Measurements from ENCODE around the gene DLG2.

Gene DLG2

DNA sequence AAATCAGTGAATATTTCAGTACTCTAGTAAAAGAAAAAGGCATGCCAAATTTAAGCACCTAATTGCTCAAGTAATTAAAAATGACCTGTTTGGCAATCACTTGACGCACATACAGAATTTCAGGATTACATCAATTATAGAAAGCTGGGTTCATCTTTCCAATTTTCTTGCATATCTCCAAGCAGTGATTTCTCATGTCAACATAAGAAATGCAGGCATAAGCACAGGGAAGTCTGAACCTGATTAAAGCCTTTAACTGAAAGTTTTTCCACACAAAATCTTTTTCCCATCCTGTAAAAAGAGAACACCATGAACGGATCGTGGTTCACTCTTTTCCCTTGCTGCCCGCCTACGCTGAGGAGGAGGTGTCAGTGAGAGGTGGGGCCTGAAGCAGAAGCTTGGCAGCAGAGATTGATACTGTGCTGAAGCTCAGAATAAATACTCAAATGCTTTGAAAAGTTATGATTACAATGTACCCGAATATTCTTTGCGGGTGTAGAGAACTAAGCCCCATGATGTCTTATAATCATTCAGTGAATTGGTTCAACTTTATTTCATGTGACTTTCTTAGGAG, 1636.9 kb downstream of the DLG2 start:
- no peak for DNase-seq (ENCODE audit: low read depth)

DNA sequence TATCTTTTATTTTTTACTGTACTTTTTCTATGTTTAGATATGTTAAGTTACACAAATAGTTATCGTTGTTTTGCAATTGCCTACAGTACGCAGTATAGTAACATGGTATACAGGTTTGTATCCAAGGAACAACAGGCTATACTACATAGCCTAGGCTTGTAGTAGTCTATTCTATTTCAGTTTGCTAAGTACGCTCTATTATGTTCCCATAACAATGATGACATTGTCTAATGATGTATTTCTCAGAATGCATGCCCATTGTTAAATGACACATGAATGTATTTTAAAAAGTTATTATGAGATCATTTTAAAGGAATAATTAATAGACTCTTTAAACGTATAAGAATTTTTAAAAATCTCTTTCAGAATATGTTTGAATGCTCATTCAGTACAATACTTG, 1644.3 kb downstream of the DLG2 start:
- DNase-seq (ENCODE audit: low read depth): no peak

DNA sequence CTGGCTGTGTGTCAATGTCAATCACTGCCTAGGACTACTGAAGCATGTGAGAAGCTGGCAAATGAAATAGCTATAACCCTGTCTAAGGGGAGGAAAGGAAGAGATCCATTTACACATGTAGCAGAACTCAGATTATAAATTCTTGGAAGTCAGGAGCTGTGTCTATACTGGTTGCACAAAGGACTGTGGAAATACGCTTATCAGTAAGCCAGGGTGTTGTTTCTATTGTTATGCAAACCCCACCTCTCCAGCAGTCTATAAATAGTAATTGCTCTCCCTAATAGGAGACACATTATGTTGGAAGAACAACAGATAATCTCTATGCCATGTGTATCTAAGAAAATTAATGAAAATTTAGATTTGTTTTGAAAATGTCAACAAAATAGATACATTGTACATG, 1647.6 kb downstream of the DLG2 start:
- DNase-seq (ENCODE audit: low read depth): no peak

DNA sequence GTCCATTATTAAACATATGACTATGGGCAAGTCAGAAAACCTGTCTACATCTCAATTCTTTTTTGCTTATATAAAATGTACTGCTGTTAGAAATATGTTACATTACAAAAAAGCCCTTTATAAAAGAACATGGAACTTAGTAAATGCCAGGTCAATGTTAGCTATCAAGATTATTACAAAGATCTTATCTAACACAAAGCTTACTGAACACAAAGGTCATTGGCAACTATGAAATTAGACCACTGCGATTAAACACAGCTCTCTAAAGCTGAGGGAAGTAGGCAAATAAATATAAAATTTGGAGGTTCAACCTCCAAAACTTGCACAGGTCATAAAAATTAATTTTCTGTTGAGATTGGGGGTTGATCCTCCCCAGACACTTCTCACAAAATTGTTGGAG, 1648.2 kb downstream of the DLG2 start:
- no peak for DNase-seq (ENCODE audit: low read depth)

DNA sequence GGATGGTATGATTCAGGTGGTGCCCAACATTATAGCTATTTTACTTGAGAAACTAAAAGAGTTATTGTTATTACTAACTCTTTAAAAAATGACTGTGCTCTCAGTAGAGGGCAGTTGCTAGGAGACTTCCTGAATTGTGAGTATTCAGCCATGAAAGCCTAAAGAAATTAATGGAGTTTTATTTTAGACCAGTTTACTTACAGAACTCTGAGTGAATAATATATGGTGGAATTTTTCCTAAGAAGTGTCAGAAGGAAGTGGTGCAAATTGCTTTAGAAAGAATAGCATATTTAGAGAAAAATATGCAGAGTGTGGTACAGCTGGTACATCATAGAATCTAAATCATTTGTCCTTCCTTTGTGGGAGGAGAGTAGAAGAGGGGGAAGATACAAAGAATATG, 1651.1 kb downstream of the DLG2 start:
- DNase-seq (ENCODE audit: low read depth): no peak

DNA sequence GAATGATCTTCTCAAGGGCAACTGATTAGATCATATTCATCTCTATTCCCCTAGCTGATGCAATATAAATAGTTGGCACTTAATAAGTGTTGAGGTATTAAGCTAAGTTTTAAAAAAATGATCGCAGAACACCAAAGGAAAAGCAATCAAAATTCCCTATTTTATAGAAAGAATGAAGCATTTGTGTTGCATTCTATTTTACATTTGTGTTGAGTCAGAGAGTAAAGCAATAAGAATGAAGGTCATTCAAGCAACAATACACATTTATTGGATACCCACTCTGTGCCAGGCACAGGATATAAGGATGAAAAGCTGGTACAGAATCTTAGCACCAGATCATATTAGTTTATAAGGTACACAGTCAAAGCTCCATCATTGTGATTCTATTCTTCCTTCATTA, 1654.6 kb downstream of the DLG2 start:
- no peak for DNase-seq (ENCODE audit: low read depth)

DNA sequence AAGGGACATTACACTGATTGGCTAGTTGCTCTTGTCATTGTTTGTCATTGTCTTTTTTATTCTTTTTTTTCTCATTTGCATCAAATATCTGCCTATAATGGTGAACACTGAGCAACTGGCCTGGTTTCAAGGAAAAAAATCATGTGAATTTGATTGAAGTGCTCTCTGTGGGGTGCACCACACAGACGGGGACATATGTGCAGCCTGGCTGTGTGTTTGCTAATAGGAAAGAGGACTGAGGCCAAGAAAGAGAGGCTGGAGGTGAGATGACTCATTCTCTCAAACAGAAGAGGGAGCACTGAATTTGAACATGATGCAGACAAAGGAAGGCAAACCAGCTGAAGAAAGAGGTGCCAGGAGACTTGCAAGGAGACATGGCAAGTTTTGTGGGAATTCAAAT, 1656.1 kb downstream of the DLG2 start:
- no peak for DNase-seq (ENCODE audit: low read depth)

DNA sequence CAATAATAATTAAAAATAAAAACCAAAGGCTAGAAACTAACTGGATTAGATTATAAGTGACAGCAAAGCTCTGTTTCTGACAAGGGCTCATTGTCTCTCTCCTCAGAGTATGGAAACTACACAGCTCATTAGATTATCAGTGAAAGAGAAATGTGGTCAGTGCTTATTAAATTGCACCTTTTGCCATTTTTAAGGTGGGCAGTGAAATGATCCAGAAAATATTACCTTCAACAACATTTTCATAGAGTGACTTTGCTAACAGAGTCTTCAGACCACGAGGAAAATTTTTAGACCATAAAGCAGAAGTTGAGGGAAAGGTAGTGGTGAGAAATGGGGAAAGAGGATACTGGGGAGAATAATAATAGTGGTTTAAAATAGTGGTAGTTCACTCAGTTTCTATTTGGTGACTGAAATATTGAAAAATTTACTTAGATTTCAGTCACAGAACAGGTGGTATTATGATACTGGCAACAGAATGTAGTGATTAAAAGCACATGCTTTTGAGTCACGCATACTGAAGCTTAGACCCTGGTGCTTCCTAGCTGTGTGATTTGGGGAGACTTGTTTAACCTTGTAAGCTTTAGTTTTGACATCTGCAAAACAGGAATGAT, 1657.0 kb downstream of the DLG2 start:
- DNase-seq (ENCODE audit: low read depth): no peak

DNA sequence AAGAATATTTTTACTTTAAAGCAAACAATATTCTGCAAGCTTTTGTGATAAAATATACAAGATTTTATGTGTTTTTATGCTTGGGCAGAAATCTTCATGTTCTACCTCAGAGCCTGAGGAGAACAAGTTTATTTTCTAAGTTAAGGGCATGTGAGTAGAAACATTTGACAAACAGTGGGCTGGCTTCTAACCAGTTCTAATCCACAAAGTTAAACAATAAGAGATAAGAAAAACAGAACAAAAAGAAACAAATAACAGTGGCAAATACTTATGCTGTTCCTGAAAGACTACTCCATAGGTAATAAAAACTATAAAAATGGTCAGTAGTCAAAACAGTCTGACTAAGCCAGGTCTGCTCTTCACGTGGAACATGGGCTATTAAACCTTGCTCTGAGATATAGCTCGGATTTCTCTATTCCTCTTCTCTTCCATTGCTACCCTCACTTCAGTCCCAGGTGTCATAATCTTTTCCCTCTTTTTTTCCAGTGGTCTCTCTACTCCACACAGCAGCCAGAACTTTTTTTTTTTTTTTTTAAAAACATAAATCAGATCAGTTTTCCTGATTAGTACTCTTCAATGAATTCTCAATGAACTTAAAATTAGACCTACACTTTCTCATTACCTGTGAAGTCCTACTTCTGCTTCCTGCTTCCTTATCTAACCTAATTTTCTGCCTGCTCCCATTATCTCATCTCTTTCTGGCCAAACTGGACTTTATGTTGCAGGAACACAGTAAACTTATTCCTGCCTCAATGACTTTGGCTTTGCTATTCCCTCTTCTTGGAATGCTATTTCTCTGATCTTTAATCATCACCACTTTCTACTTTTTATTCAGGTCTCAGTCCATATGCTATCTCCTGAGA, 1669.9 kb downstream of the DLG2 start:
- DNase-seq (ENCODE audit: low read depth): no peak

DNA sequence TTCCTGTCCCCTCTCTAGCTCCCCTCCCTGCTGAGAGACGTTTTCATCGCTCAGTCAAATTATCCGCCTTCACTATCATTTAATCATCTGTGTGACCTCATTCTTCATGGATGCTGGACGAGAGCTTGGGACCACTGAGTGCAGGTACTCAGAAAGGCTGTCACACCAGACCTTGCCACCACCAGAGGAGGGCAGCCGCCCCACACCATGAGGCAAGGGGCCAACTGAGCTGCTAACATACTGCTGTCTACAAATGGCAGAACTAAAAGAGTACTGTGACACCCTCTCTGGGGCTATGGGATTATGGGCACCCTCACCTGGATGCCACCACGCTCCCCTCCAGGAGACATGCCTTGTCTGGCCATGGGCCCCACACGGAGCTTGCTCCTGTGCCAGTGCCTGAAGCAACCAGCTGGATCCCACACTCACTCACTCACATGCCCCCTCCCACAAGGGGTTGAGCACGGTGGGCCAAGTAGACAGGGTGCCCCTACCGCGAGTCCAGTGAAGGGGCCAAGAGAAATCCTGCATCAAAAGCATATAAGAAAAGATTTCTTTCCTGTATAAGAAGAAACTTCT, 1670.9 kb downstream of the DLG2 start:
- DNase-seq (ENCODE audit: low read depth): no peak

DNA sequence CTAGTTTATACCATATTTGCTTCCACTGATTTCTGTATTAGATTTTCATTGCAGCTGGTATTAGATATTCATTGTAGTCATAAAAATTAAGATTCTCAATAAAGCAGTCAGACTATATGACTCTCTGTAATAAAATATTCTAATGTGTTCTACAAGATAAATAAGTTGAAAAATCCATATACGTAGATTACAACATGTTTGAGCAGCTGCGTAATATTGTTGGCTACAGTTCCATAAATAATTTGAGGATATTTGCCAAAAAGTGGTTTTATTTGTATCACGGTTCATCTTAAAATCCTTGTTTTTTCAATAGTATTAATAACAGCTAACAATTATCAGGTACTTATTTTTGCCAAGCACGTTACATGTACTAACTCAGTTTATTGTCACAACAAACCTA, 1672.4 kb downstream of the DLG2 start:
- no peak for DNase-seq (ENCODE audit: low read depth)

DNA sequence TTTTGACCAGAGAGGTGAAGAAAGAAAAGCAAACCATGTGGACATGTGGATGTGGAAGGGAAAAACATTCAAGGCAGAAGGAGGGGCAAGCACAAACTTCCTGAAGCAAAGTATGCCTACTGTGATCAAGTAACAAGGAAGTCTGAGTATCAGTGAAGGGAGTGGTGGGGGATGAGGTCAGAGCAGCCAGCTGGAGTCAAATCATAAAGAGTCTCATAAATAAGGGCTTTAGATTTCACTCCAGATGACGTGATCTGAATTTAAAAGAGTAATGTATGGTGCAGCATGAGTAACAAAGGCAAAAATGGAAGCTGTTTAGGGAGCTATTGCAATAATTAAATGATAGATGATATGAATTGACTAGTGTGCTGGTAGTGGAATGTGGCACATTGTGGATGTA, 1675.6 kb downstream of the DLG2 start:
- DNase-seq (ENCODE audit: low read depth): no peak

DNA sequence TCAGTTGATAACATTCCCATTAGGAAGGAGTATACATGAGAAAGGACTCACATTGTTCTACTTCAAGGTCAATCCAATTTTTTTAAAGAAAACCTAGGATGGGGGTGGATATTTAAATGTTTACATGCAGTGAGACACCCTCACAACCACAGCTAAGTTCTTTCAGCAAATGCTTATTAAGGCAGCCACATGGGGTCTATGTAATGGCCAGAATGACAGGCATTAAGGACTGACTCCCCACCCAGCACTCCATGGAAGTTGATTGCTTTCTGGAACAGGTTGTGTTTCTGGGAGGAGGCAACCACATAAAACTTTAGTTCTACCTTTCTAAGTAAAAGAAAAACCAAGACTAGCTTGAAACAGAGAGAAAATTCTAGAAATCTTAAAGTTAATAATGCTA, 1678.9 kb downstream of the DLG2 start:
- no peak for DNase-seq (ENCODE audit: low read depth)

DNA sequence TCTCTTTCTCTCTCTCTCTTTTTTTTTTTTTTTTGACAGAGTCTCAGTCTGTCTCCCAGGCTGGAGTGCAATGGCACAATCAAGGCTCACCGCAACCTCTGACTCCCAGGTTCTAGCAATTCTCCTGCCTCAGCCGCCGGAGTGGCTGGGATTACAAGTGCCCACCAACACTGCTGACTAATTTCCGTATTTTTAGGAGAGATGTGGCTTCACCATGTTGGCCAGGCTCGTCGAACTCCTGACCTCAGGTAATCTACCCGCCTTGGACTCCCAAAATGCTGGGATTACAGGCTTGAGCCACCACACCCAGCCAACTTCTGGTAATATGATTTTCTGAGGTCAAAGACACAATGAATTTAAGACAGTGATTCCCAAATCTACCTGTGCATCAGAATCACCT, 1681.2 kb downstream of the DLG2 start:
- no peak for DNase-seq (ENCODE audit: low read depth)

DNA sequence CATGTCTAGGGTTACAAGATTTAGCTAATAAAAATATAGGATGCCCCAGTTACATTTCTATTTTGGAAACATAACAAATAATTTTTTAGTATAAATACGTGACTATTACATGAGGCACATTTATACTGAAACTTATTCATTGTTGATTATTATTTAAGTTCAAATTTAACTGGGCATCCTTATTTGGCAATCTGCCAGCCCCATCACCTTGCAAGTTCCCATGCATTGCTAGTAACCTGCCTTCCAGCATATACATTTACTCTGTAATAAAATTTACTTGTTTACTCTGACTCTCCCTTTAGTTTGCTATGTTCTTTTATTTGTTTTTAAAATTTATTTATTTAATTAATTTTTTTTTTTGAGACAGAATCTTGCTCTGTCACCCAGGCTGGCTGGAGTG, 1686.1 kb downstream of the DLG2 start:
- no peak for DNase-seq (ENCODE audit: low read depth)

DNA sequence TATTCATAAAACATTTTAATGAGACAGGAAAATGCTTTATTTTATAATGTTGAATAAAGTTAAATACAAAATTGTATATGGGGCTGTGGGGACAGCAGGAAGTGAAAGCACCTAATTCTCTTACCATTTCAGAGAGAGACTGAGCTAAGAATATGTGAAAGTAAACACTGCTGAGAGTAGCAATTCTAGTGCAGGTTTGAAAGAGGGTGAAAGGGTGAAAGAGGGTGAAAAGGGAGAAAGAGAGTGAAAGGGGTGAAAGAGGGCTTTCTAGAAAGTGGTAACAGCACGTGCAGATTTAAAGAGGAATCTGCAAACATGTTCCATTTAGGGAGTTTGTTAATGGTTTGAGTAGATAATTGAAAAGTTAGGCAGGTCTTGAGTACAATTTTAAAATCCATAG, 1689.0 kb downstream of the DLG2 start:
- no peak for DNase-seq (ENCODE audit: low read depth)

DNA sequence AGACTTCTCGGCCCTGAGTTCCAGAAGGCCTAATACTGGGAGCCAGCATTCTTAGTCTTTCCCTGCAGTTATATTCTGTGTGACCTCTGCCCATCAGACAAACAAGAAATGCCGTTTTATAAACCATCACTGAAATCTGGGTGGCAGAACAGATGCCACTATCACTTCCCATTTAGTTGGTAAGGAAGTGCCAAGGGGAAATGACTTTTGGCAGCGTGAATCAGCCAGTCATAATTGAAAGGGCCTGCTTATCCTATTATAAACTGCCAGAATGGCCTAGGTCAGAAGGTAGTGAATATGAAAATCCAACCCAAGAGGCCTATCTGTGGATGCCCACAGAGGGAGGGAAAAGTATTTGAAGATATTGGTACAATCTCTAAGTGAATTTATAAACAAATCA, 1694.1 kb downstream of the DLG2 start:
- DNase-seq (ENCODE audit: low read depth): no peak

DNA sequence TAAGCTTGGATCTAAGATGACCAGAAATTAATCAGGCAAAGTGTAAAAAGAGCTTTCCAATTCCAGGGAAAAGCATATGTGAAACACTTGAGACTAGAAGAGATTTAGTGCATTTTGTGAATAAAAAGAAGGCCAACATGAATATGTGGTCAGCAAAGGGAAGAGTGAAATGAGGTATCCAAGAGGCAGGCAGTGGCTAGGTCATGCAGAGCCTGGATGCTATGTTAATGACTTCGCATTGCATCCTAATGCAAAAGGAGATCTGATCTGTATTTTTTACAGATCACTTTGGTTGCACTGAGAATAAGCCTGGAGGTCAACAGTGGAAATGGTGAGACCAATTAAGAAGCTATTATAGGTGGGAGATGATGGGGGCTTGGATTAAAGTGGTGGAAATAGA, 1699.7 kb downstream of the DLG2 start:
- DNase-seq (ENCODE audit: low read depth): no peak

DNA sequence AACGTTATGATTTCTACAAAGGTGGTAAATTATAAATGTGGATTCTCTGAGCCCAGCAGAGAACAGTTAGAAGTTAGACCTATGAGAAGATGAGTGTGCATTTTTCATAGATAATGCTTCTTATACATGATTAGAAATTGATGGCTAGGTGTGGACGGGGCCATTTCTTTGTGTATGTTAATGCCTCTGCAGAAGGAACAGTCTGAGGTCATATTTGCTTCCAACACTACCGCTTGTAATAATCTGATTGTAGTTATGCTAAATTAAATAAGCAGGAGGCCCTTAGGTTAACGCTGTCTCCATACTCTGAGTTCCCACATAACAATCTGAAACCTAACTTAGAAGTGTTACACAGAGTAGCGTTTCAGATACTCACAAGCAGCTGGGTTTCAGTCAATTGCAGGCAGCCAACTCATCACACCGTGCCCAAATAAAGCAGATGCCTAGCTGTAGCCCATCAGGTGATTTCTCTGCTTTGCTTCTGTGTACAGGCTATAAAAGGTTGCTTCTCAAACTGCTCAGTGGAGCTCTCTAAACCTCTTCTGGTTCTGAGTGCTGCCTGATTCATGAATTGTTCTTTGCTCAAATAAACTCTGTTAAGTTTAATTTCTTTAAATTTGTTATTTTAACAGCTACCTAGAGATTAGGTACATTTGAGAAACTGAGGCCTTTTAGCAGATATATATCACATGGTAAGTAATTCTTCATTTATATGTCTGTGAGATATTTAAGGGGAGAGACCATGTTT, 1702.2 kb downstream of the DLG2 start:
- DNase-seq (ENCODE audit: low read depth): no peak

DNA sequence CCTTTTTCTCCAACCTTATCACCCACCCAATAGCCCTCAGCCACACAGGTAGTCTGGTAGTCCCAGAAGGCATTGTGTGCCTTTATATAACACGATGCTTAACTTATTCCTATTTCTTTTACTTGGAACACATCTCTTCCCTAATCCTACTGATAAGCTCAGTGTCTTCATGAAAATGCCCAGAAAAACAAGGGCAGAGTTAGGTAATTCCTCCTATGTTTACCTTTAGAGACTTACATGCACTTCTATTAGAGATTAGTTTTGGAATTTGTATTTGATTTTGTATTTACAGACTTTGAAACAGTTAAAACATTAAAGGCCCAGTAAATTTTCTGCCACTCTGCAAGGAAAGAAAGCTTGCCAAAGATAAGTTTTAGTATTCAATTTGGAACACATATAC, 1703.2 kb downstream of the DLG2 start:
- no peak for DNase-seq (ENCODE audit: low read depth)

DNA sequence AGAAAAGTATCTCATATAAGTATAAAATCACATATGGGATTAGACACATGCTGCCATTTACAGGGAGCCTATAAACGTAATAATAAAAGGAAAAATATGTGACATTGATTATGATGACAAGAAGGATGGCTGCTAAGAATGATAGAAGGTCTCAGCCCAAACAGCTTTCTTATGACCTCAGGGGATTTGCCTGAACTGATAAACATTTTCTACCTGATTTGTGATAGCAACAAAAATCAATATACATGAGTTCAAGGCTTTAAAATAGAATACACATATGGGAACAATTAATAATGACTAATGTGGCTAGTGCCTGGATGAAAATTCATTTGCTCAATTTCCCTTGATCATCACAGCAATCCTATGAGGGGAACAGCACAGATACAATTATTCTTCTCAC, 1704.2 kb downstream of the DLG2 start:
- DNase-seq (ENCODE audit: low read depth): no peak

DNA sequence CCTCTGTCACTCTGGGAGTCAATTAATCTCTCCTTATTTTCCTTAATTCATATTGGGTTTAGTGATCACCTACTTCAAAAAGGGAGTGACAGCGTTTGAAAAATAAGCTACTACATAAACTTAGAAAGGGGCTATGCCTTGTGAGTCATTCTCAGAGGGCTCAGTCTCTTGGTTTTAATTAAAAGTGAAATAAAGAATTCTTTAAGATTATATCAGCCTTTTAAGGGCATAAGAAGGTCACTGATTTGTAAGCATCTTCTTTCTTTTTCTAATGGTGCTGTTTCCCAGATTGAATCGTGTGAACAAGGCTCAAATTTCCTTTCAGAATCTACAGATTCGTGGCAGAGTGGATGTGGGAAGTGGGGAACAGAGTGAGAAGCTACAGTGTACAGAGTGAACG, 1704.8 kb downstream of the DLG2 start:
- DNase-seq (ENCODE audit: low read depth): no peak
